ENCODE data around the gene NCAM1.
"Not testable (repeated sequence)": the region's sequence is repeated elsewhere in the genome, so short reads cannot be mapped to it uniquely, and the experiment has no call there.

The NCAM1 gene

DNA sequence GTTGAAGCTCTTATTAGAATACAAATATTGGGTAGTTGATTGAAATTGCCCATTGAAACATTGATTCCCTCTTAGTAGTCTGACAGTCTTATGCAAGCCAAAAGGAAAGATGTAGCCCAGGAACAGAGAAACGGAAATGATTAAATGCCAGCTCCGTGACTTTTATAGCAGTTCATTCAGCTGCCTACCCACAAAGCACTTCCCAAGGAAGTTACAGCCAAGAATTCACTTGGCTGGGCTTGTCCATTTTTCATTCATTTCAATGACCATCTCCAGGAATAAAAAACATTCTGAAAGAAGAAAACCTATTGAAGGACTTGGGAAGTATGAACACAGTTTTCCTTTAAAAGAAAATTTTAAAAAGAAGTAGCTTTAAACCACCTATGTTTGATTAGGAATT, 62.0 kb downstream of the NCAM1 start:
- DNase-seq, result no peak

DNA sequence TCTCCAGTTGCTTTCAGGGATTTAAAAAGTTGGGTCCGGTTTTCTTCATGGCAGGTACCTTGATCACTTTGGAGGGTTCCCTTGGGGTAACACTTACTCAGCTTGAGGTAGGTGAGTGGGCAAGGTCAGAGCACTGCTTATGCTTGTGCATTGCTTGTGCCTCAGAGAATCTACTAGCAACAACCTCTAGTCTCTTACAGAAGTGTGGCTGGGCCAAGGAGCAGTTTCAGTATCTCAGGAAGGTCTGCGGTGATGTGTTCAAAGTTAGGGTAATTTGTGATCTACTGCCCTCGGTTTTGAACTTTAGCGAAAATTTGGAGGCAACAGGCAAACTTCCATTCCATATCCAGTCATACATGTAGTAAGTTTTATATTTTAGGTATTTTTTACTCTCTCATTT, 62.8 kb downstream of the NCAM1 start:
- DNase-seq, result no peak

DNA sequence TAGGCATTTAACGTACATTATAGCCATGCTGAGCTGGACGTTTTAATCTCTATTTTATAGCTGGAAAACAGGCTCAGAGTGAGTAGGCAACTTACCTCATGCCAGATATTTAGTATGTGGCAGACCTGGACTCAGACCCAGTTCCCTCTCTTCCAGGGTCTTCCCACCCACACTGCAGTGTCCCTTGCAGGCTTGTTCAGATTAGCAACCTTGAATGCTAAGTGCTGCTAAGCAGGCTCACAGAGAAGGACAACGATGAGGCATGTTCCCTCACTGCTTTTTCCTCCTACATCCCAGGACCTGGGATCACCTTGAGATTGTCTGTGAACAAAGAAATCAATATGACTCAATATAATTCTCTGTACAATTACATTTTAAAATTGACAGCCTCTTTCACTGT, 65.6 kb downstream of the NCAM1 start:
- no peak for DNase-seq

DNA sequence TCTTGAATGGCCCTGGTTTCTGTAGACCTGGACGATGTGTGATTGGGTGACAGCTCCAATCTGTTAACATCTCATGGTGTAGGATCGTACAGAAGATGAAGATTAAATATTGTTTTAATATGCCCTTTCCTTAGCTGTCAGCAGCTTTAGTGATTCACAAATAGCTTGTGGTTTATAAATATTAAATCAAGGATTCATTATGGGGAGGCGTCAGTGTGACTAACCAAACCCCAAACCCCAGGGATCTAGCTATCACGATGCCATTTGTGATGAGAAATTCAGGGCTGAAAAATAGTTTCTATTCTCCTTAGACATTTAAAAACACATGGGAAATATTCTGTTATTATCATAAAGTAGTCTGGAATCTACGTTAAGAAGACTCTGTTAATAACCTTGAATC, 73.4 kb downstream of the NCAM1 start:
- DNase-seq, result no peak

DNA sequence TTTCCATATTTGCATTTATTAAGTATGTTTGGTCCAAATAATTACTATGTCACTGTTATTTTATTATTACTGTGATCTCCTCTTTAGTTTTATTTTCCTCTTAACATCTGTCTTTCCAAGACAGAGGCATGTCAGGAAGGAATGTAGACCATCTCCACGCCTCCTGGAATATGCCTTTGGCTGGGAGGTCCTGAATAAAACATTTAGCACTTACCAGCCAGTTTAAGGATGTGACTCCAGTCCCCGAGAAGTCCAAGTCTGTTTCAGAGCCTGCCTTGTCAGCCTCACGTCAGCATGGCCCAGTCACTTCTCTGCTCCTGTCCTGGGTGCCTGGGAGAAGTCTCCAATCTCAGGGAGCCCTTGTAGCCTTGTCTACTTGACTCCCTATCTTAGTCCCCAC, 74.5 kb downstream of the NCAM1 start:
- no peak for DNase-seq

DNA sequence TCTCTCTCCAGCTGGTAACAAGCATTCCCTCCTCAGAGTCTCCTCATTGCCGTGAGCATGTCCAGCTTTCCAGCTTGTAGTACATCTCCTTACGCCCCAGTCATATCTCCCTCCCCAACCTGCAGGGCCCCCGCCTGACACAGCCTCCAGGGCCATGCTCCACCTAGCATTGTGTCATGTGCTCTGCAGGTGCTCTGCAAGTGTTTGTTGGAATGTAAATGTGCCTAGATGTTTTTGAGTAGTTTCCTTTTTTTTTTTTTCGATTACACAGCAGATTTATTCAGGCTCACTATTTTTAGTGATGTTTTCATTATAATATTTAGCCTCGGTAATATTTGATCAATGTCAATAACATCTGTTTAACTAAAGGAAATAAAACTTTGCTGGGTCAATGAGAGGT, 82.5 kb downstream of the NCAM1 start:
- no peak for DNase-seq

DNA sequence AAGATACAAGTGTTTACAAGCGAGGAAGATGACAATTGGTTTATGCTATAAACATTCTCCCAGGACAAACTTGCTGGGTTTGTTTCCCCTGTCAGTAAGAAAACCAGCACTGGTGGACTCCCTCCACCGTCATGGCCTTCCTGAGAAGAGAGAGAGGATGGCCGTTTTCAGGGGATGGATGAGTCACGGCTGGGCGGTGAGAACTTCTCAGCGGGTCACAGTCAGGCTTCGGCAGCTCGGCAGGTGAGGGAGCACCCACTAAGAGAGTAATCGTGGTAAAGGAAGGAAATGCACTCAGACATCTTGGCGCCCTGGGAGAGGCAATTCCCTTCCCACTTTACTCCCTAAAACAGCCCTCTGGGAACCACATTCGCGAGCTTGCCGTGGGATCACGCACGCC, 83.9 kb downstream of the NCAM1 start:
- no peak for DNase-seq

DNA sequence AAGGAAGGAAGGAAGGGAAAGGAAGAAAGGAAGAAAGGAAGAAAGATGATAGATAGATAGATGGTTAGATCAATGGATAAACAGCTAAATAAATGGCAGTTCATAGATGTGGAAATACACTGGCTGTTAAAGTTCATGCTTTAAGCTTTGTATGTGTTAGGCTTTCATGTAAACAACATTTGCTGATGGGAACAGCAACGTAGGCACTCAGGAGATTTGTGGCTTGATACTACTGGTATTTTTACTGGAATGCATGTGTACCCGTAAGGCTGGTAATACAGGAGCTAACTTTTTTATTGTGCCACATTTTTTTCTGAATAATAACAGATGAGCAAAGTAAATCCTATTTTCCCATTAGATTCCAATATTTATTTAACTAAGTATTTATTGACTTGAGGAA, 85.6 kb downstream of the NCAM1 start:
- no peak for DNase-seq

DNA sequence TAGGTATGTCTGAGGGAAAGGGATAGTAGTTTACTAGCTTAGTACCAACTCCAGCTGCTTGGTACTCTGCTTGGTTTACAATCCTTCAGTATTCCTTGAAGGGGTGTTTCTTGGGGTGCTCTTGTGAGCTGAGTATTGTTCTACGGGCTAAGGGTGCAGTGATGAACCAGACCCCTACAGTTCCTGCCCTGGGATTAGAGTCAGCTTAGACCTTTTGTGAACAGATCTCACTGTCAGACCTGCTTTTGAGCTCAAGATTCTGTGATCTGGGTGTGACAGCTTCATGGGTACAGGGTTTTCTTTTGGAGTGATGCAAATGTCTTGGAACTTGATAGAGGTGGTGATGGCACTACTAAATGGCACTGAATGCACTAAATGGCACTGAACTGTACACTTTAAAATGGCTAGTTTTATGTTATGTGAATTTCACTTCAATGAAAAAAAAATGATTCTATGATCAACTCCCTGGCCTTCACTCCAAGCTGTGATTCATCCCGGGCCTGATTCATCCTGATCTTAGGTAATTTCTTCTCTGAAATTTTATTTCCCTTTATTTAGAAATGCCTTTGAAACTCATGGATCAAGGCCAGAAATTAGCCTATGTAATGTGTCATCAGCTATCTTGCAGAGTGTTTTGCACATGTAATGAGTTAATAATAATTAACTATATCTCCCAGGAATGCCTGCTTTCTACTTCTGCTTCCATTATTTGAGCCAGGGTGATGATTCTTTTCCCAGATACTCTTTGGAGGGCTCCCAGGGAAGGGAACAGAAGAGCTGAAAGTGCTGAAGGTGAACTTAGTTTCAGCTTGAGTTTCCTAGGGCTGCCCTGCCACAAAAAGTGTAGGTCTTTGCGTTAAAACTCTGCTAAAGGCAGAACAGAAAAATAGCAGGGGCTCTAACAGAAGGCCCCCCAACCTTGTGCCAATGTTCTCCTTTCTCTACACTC, 87.9 kb downstream of the NCAM1 start:
- no peak for DNase-seq

DNA sequence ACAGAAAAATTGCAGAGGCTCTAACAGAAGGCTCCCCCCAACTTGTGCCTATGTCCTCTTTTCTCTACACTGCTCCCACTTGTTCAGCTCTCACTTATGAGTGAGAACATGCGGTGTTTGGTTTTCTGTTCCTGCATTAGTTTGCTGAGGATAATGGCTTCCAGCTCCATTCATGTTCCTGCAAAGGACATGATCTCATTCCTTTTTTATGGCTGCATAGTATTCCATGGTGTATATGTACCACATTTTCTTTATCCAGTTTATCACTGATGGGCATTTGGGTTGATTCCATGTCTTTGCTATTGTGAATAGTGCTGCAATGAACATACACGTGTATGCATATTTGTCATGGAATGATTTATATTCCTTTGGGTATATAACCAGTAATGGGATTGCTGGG, 91.8 kb downstream of the NCAM1 start:
- not testable (repeated sequence) for DNase-seq

DNA sequence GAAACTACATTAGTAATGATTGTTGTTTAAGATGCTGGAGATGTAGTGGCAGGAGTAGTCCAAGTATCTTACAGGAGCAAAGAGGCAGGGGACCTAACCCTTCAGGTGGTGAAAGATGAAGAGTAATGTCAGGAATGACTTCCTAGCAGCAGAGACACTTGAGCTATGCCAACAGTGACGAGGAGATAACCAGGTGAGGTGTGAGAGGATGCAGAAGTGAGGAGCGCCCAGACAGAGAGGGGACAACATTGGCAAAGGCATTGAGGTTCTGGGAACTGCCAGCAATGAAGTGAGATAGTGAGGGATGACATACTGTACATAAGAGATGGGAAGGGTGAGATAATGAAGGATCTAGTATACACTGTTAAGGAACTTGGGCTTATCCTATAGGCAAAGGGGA, 95.8 kb downstream of the NCAM1 start:
- DNase-seq, result no peak

DNA sequence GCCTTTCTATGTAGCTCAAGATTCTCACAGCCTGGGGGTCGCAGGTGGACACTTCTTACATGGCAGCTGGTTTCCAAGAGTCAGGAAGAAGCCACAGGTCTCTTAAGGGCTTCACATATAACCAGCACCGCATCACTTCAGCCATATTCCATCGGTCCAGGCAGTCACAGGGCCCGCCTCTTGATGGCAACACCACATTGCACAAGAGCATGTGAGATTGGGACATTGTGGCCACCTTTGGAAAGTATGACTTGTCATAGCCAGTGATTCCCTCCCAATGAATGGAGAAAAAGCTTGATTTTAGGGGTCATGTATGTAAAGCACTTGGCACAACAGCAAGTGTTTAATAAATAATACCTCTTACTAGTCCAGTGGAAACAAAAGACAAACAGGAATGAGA, 98.3 kb downstream of the NCAM1 start:
- no peak for DNase-seq

DNA sequence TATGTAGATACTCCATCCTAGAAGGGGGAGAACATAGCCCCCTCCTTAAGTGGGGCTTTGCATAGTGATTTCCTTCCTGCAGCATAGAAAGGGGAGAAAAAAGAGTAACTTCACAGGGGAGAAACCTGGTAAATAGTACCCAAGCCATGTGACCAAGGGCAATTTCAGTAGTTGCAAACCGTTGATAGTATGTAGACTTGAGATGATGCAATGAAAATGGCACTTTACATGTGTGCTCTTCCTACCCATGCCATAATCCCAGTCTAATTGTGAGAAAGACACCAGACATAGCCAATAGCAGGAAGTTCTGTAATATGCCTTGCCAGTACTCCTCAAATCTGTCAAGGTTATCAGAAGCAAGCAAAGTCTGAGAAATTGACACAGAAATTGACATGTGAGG, 104.1 kb downstream of the NCAM1 start:
- DNase-seq, result no peak

DNA sequence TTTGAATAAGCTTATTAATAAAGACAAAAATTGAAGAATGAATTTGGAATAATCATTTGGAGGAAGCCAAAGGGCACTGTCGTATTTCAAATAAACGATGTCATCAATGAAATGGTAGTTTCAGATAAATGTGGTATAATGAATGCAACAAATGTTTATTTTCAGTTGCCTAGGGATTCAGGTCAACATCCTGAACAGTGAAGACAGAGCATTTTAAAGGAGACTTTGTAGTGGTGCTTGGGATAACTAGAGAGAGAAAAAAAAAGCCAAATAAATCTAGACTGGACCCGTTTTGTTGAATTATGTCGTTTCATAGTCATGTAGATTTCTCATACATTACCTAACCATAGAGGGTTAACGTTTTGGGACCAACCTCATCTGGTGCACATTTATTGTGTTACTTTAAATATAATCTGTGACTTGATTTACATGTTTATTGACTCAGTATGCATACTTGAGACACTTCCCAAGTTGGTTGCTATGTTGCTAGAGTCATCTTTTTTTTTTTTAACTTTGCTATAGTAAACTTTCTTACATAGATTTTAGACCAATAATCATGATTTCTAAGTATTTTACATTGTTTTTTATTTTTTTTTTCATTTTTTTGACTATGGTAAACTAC, 111.1 kb downstream of the NCAM1 start:
- no peak for DNase-seq

DNA sequence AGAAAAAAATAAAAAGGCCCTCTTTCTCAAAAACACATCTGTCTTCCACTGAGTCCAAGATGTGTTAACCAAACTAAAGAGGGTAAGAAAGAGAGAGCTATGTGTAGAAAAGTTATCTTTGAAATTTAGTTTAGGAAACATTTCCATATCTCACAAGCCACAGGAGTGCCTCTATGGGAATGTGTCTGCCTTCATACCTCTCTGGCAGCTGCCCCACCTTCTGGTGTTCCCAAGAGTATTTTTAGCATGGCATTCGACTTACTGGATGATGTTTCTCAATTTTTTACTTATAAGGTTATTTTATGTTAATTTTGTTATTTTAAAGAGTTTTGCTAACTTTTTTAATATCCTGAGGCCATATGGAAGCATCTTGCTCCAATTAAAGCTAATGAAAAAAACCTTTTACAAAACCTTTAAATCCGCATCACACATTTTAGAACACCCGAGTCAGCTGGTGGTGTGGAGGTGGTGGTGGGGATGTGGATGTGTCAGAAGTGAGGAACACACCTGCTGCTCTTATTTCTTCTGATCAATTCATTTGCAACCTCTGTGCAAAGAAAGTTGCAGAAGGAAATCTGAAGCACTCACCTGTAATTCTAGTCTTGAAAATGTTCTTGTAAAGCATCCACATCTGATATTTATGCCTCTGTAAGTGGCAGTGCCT, 112.2 kb downstream of the NCAM1 start:
- DNase-seq, result no peak

DNA sequence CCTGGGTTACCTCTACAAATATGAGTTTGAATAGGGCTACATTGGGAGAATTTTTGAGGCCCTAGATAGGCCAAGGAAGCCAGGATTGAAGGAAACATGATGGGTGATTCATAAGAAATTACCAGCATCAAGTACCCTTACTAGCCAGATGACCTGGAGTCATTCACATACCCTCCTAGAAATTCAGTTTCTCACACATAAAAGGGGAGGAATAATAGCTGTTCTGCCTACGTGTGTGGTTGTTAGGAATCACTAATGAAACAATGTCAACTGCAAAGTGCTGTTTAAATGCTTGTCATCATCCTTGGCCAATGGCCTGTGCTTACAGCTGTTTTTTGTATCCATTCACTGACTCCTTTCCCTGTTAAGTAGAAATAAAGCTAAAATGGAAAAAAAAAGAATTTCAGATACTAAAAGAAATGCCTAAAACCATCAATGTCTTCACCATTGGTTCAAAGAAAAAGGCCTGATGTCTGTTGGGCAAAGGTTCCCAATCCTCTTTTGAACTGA, 114.4 kb downstream of the NCAM1 start:
- no peak for DNase-seq

DNA sequence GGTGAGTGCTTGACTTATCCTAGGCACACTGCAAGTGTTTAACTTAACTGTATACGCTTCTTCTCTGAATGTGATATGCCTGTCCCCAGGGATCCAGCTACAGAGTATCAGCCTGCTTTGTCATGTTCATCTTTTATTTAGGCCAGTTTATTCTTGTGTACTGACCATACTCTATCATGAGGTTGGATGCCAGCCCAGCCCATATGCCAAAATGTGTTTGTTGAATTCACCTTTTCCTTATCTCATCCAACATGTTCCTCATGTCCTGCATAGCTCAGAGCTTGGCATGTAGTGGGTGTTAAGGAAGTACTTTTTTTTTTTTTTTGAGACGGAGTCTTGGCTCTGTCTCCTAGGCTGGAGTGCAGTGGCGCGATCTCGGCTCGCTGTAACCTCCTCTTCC, 116.2 kb downstream of the NCAM1 start:
- DNase-seq, result no peak

DNA sequence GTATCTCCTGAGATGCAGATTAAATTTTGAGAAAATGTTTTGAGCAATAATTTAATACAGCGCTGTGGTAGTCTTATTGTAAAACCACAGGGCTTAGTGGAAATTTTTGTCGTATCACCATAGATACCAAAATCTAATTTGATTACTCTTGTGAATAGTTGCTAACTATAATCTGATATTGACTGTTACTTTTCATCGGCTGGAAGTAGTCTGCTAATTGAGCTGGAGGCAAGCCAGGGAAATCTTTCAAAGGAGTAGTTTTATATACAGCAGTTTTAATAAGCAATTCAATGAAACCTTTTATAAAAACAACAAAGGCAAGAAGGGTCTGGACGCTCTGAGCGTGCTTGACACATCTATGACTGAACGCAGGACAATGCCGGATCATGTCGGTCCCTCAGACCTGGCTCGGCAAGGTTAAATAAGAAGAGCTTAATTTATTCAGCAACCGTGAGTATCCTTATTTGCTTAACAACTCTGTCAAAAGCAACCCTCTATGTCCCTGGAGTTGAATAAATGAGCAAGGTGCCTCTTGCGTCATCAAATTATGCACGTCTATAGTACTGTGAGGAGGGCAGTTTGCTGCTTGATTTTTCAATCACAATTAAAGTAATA, 121.2 kb downstream of the NCAM1 start:
- DNase-seq, result no peak

DNA sequence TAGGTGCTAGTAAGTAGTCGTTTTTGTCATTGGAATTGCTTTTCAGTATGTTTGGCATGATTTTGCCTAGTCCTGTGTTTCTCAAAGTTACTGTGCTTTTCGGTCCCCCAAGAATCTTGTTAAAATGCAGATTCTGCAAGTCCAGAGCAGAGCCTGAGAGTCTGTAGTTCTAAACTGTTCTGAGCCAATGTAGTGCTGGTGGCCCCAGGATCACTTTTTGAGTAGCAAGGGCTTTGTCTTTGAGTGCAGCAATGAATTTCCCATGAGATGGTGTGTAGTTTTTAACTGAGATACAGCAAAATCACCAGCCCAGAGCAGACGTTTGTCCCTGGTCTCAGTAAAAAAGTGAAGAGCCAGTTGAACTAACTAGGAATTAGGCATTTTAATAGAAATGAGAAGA, 122.4 kb downstream of the NCAM1 start:
- no peak for DNase-seq

DNA sequence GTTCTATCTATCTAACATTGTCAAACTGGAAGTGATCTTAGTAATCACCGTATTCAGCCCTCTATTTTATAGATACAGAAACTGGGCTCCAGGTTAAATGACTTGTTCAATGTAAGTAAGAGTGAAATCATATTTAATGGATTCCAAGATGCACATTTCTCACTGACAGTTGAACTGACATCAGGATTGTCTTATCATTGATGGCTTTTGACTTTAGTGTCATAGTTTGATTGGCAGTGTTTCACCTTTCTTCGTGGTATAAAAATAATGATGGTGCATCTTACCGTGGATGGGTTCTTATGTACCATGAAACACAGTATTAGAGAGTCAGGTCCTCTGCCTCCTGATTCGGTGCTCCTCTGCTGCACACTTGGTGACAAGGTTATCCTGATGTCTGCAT, 123.1 kb downstream of the NCAM1 start:
- no peak for DNase-seq

DNA sequence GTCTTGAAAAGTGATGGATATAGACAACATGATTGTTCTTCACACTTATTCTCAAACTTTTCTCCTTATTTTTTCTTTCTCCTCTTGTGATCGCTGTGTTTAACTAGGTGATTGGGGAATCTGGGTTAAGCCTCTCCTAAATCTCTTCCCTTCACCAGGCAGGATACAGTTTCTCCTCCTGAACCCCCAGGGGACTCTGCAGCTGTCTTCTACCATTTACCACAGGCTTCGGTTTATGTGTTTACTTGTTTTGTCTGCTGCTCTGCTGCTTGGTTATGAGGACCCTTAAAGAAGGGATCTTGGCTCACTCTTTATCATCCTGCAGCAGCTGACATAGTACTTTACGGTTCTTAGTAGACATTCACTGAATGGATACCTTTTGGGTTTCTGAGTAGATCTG, 124.2 kb downstream of the NCAM1 start:
- DNase-seq, result no peak

DNA sequence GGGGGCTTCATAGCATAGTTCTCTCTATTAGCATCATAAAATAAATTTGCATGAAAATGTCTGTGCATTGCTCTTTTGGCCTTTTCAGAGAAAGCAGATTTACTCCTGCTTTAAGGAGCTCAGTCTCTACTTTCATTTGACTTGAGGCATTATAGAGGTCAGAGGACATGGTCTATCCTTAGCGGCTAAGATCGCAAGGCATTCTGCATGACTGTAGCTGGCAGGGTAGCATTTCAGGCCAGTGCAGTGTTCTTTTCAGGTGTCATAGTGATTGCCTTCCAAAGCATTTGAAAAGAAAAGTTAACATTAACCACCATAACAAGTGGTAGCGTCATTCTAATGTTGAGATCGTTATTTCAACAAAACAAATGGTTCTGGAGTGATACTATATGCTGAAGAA, 126.5 kb downstream of the NCAM1 start:
- DNase-seq, result no peak

DNA sequence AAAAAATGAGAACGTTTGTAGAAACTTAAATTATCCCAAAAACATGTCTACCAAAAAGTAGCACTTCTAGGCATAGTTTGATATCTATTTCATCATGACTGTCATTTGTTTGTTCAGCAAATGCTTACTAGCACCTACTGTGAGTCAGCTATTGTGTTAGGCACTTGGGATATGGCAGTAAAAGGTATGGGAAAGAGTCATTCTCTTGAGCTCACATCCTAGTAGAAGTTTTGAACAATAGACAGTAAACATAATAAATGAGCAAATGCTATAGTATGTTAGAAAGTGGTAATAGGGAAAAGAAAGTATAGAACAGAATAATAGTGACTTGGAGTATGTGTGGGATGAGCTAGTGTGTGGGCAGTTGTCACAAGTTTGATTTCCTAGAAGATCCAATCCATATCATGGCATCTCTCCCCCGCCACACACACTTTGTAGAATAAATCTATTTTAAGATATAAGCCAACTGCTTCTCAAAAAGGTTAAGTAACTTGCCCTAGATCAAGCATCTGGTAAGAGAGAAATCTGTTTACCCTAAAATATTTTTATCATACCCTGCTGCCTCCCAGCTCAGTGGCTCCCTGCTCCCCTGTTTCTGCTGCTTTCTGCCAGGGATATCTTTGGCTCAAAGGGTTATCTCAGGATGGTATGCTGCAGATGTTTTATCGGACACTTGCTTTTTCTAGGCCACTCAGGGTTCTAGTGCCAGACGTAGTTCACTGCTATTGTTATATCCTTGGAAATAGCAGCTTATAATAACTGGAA, 129.7 kb downstream of the NCAM1 start:
- no peak for DNase-seq
